Sigmoid colon (tissue), 7 donors: ENCODE results near the gene MPHOSPH10. TPM values are rescaled to one million over a fixed set of nuclear protein-coding genes. Genes with fewer than 3 reads are reported as not detected.

Experiments used
- DNase-seq: peaks from one replicate; pipeline ENCODE4 v3.0.0-alpha.2; 2019
- H3K27ac ChIP-seq, 4 donors: fragments of 200-600 bp; sonication (generic); one replicate each; pipeline ENCODE4 v1.5.1; 2016 to 2019; ENCODE audit warnings: mild to moderate bottlenecking in 1 of 4
- H3K27me3 ChIP-seq, 3 donors: fragments of 200-600 bp; sonication (generic); one replicate each; pipeline ENCODE4 v1.5.1; 2019; ENCODE audit warnings: mild to moderate bottlenecking in 1 of 3
- H3K36me3 ChIP-seq, 4 donors: fragments of 200-600 bp; sonication (generic); one replicate each; pipeline ENCODE4 v1.5.1; 2016 to 2019
- H3K4me1 ChIP-seq, 4 donors: fragments of 200-600 bp; sonication (generic); one replicate each; pipeline ENCODE4 v1.5.1; 2017 to 2019
- H3K4me3 ChIP-seq, 4 donors: fragments of 200-600 bp; sonication (generic); one replicate each; pipeline ENCODE4 v1.5.1; 2017 to 2019; ENCODE audit warnings: mild to moderate bottlenecking in 2 of 4, moderate library complexity in 1 of 4
- H3K9me3 ChIP-seq, 4 donors: fragments of 200-600 bp in 3 of 4; sonication (generic) in 3 of 4; one replicate each; pipeline versions ENCODE4 v1.5.1 to v1.6.1; 2013 to 2019
- EP300 ChIP-seq, 4 donors: sonication (generic); formaldehyde crosslinking; IDR thresholded peaks; one replicate each; pipeline ENCODE4 v1.6.1; 2017; ENCODE audit warnings: antibody characterized with exemption in 4 of 4
- POLR2A ChIP-seq, 2 donors: fragments of 450-650 bp; IDR thresholded peaks; one replicate each; pipeline ENCODE4 v1.6.1; 2016; ENCODE audit warnings: antibody characterized with exemption in 2 of 2, mild to moderate bottlenecking in 2 of 2, moderate library complexity in 2 of 2
- POLR2AphosphoS5 ChIP-seq, 4 donors: sonication (generic); formaldehyde crosslinking; IDR thresholded peaks; one replicate each; pipeline ENCODE4 v1.6.1; 2017; ENCODE audit warnings: antibody characterized with exemption in 4 of 4
- WGBS, 2 donors: extraction: QIAGEN DNeasy Blood & Tissue Kit; methylation state at CpG; one replicate each; pipeline ENCODE4 v1.1.7; 2013; 5-methylcytosine and 5-hydroxymethylcytosine counted together
- intact Hi-C: fragments of 100-400 bp; cut with DNase I; formaldehyde crosslinking; loops from one replicate; pipeline ENCODE4 v1.15.1; 2023
- polyA plus RNA-seq, 3 donors: library from polyadenylated mRNA; stranded (reverse); fragments of 200-250 nt; gene quantifications; one replicate each; pipeline ENCODE4 v1.2.3, GENCODE V29; 2013
- total RNA-seq, 4 donors: library from RNA; depleted of rRNA; stranded (reverse); fragments of >200 nt; gene quantifications; one replicate each; pipeline ENCODE4 v1.1.0, GENCODE V29; 2016
- TF ChIP-seq, protein P1 (sequence below), 4 experiments: fragments of 450-650 bp in 3 of 4; fragments of 200-600 bp in 1 of 4; IDR thresholded peaks; one replicate each; pipeline ENCODE4 v1.5.1; 2016 to 2019; ENCODE audit warnings: antibody characterized with exemption in 4 of 4, mild to moderate bottlenecking in 3 of 4, moderate library complexity in 2 of 4
- donor health status: healthy with polysubstance abuse.
- donor health status: Bipolar disorder and iron deficiency.
- donor health status: healthy.

Gene MPHOSPH10
- total and polyA plus RNA-seq, 7 donors = 11.1 to 27.1 (median 21.0) TPM

DNA sequence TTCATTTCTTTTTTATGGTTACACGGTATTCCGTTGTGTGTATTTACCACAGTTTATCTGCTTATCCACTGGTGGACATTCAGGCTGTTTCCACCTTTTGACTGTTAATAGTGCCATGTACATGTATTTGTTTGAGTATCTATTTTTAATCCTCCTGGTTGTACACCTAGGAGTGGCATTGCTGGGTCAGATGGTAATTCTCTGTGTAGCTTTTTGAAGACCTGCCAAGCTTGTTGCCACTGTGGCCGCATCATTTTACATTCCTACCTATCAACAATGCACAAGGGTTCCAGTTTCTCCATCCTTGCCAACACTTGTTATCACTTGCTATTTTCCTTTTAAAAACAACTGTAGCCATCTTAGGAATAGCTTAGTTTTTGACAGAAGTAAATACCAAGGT, 13.3 kb downstream of the MPHOSPH10 start:
- TF ChIP-seq EP300 (IDR thresholded peaks at IDR 0.05) (no peak), POLR2A (IDR thresholded peaks at IDR 0.05) (no peak), POLR2AphosphoS5 (IDR thresholded peaks at IDR 0.05) (no peak)
- TF ChIP-seq, protein P1, sequence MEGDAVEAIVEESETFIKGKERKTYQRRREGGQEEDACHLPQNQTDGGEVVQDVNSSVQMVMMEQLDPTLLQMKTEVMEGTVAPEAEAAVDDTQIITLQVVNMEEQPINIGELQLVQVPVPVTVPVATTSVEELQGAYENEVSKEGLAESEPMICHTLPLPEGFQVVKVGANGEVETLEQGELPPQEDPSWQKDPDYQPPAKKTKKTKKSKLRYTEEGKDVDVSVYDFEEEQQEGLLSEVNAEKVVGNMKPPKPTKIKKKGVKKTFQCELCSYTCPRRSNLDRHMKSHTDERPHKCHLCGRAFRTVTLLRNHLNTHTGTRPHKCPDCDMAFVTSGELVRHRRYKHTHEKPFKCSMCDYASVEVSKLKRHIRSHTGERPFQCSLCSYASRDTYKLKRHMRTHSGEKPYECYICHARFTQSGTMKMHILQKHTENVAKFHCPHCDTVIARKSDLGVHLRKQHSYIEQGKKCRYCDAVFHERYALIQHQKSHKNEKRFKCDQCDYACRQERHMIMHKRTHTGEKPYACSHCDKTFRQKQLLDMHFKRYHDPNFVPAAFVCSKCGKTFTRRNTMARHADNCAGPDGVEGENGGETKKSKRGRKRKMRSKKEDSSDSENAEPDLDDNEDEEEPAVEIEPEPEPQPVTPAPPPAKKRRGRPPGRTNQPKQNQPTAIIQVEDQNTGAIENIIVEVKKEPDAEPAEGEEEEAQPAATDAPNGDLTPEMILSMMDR (IDR thresholded peaks at IDR 0.05) = no peak
- peaks cover 20 to 100% (median 76%) of the 10 kb centered on the region in 4 donors for H3K36me3 ChIP-seq

DNA sequence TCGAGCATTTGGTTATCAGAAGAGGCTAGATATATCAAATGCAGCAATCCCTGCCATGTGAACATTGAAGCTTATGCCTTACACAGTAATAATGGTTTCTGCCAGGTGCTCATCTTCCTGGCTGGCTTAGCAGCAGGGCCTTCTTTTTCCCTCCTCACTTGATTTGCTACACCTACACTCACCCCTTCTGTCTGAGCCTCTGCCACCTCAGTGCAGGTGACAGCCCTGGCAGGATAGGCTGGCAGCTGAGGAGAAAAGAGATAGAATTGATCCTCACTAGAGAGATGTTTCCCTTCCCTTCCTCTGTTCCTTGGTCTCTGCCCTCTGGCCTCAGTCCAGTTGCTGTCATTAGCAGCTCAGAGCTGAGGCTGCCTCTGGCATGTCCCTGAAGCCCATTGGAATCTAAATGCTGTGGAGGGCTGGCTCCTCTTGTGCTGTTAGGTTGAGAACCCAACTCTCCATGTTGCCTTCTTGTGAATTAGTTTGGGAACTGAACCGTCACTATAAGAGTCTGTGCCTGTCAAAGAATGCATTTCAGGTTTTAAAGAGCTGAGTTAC, 18.2 kb downstream of the MPHOSPH10 start:
- no peak for DNase-seq
- no peak overlapping the region for H3K4me3 ChIP-seq
- intact Hi-C loops = no loop called here
- peaks cover 27 to 72% (median 53%) of the 10 kb centered on the region in 4 donors for H3K36me3 ChIP-seq
- no peaks in the 10 kb centered on the region for H3K9me3 ChIP-seq
- WGBS, 2 donors = 65 to 95% methylated on average over 2 of the region's 2 CpGs
- H3K27me3 ChIP-seq = no peaks in the 10 kb centered on the region
- TF ChIP-seq, protein P1 (IDR thresholded peaks at IDR 0.05) = no peak
- no peak for TF ChIP-seq POLR2AphosphoS5 (IDR thresholded peaks at IDR 0.05)
- TF ChIP-seq POLR2A (IDR thresholded peaks at IDR 0.05) = no peak
- no peak for TF ChIP-seq EP300 (IDR thresholded peaks at IDR 0.05)
- H3K4me1 ChIP-seq = peaks cover 0 to 9% (median 0%) of the 10 kb centered on the region in 4 donors
- H3K27ac ChIP-seq = no peak overlapping the region

More for the DNA sequence above, 13.3 kb downstream of the MPHOSPH10 start:
- H3K27me3 ChIP-seq = no peaks in the 10 kb centered on the region
- no peaks in the 10 kb centered on the region for H3K9me3 ChIP-seq
- DNase-seq = no peak
- H3K4me1 ChIP-seq = no peaks in the 10 kb centered on the region
- intact Hi-C loops = no loop called here
- 96 to 97% methylated on average over 3 of the region's 3 CpGs for WGBS, 2 donors
- H3K27ac ChIP-seq = no peak overlapping the region
- no peak overlapping the region for H3K4me3 ChIP-seq

DNA sequence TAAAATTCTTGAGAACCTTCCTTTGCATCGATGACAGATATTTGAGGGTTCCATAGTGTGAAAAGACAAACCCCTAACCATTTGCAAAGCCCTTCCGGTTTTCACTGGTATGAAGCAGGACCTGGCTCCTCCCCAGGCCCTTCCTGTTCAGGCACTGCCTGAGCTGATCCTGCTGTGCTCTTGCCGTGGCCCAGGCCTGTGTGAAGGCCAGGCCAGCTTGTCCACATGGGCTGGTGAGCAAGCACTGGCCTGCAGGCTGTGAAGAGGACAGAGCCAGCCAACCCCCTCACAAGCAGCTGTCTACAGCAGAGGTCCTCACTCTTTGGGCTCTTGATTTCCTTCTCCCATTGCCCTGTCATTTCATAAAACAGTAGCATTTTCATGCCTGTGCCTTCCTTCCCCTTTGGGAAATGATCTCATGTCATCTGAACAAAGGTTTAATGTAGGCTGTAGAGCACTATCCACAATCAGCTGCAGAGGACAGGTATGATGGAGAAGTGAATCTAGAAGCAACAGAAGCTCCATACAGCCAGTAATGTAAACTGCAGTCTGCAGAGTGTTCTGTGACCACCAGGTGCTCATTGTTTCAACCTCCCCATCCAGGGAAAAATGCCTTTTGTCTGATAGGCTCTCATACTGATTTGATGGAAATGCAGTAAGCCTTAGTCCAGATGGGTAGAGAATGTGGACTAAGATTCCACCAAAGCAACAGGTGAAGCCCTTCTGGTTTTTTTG, 19.8 kb downstream of the MPHOSPH10 start:
- Histone ChIP-seq H3K4me3 (no peak overlapping the region), H3K9me3 (no peaks in the 10 kb centered on the region), H3K27ac (no peak overlapping the region), H3K36me3 (peaks cover 19 to 56% (median 38%) of the 10 kb centered on the region in 4 donors), H3K27me3 (no peaks in the 10 kb centered on the region), H3K4me1 (peaks cover 0 to 9% (median 0%) of the 10 kb centered on the region in 4 donors)
- WGBS, 2 donors = 67 to 72% methylated on average over 3 of the region's 3 CpGs
- DNase-seq = no peak
- TF ChIP-seq POLR2A (IDR thresholded peaks at IDR 0.05) = no peak
- TF ChIP-seq POLR2AphosphoS5 (IDR thresholded peaks at IDR 0.05) = no peak
- TF ChIP-seq, protein P1 (IDR thresholded peaks at IDR 0.05) = no peak
- TF ChIP-seq EP300 (IDR thresholded peaks at IDR 0.05) = no peak
- intact Hi-C loops = no loop called here

DNA sequence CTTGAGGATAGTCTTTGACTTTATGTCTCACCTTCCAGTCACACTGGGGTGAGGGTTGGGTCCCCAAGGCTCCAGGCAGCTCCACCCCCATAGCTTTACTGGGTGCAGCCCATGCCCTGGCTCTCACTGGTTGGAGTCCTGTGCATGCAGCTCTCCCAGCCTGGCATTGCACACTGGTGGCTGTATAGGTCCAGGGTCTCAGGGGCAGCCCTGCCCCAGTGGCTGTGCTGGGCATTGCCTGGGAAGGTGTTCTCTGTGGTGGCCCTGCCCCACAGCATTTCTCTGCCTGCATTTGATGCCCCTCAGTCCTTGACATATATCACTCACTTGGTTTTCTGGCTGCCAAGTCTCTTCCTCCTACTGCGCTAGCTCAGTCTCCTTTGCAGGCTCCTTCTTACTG, 21.2 kb downstream of the MPHOSPH10 start:
- WGBS, 2 donors = 42 to 95% methylated on average over 1 of the region's 1 CpG
- intact Hi-C loops = no loop called here
- TF ChIP-seq POLR2AphosphoS5 (IDR thresholded peaks at IDR 0.05) = no peak
- TF ChIP-seq, protein P1 (IDR thresholded peaks at IDR 0.05) = no peak
- no peak for TF ChIP-seq EP300 (IDR thresholded peaks at IDR 0.05)
- TF ChIP-seq POLR2A (IDR thresholded peaks at IDR 0.05) = no peak
- H3K27ac ChIP-seq = no peak overlapping the region
- H3K27me3 ChIP-seq = no peaks in the 10 kb centered on the region
- DNase-seq = no peak
- H3K36me3 ChIP-seq = peaks cover 18 to 42% (median 28%) of the 10 kb centered on the region in 4 donors
- H3K9me3 ChIP-seq = no peaks in the 10 kb centered on the region
- no peak overlapping the region for H3K4me3 ChIP-seq
- H3K4me1 ChIP-seq = peaks cover 0 to 9% (median 2%) of the 10 kb centered on the region in 4 donors
